ENCODE measurements around the gene DBH. TPM values are rescaled to one million over a fixed set of nuclear protein-coding genes. Genes with fewer than 3 reads are reported as not detected.

Gene DBH
- total RNA-seq, 1 donor, result not detected

- TF ChIP-seq CTCF (IDR thresholded peaks at IDR 0.05; ENCODE audit: insufficient read depth, low read length), result no peak
- no peak for DNase-seq (ENCODE audit: low read depth)
- H3K4me3 ChIP-seq (ENCODE audit: low read depth, low read length), result no peak overlapping the region
These were observed 19.5 kb downstream of the DBH start for GRCh38 chr9:133655701-133656100.

- no peak overlapping the region for H3K4me3 ChIP-seq (ENCODE audit: low read depth, low read length)
- DNase-seq (ENCODE audit: low read depth), result no peak
- TF ChIP-seq CTCF (IDR thresholded peaks at IDR 0.05; ENCODE audit: insufficient read depth, low read length), result no peak
These were observed 20.3 kb downstream of the DBH start for GRCh38 chr9:133656211-133657119.

GRCh38 chr9:133657120-133657661 is 21.0 kb downstream of the DBH start:
- H3K4me3 ChIP-seq (ENCODE audit: low read depth, low read length), result no peak overlapping the region
- TF ChIP-seq CTCF (IDR thresholded peaks at IDR 0.05; ENCODE audit: insufficient read depth, low read length), result no peak
- DNase-seq (ENCODE audit: low read depth), result peak; percentile 21

GRCh38 chr9:133658442-133659431 is 22.6 kb downstream of the DBH start:
- no peak overlapping the region for H3K4me3 ChIP-seq (ENCODE audit: low read depth, low read length)
- TF ChIP-seq CTCF (IDR thresholded peaks at IDR 0.05; ENCODE audit: insufficient read depth, low read length), result no peak
- DNase-seq (ENCODE audit: low read depth), result no peak

GRCh38 chr9:133659516-133659915 is 23.4 kb downstream of the DBH start:
- DNase-seq (ENCODE audit: low read depth), result no peak
- TF ChIP-seq CTCF (IDR thresholded peaks at IDR 0.05; ENCODE audit: insufficient read depth, low read length), result no peak
- H3K4me3 ChIP-seq (ENCODE audit: low read depth, low read length), result no peak overlapping the region

- DNase-seq (ENCODE audit: low read depth), result no peak
- no peak overlapping the region for H3K4me3 ChIP-seq (ENCODE audit: low read depth, low read length)
- no peak for TF ChIP-seq CTCF (IDR thresholded peaks at IDR 0.05; ENCODE audit: insufficient read depth, low read length)
These were observed 25.8 kb downstream of the DBH start for GRCh38 chr9:133661846-133662540.
